Spleen (tissue), 7 donors: ENCODE data around the gene FFAR4.

ENCODE experiments used
- POLR2A ChIP-seq, 3 donors: fragments of 450-650 bp; IDR thresholded peaks; one replicate each; pipeline ENCODE4 v1.5.1; 2017; ENCODE audit warnings: antibody characterized with exemption in 3 of 3, mild to moderate bottlenecking in 1 of 3
- POLR2AphosphoS5 ChIP-seq, 3 donors: sonication (generic); formaldehyde crosslinking; IDR thresholded peaks; one replicate each; pipeline ENCODE4 v1.5.1; 2017; ENCODE audit warnings: antibody characterized with exemption in 3 of 3
- TF ChIP-seq, protein P1 (sequence below), 11 experiments: fragments of 200-600 bp in 7 of 11; fragments of 450-650 bp in 4 of 11; sonication (generic) in 4 of 11; IDR thresholded peaks in 8 of 11; conservative IDR thresholded peaks in 3 of 11; 1 replicate in 7 of 11; 2 replicates in 4 of 11; pipeline versions ENCODE4 v1.4.0 to v1.8.0; 2016 to 2021; ENCODE audit warnings: antibody characterized with exemption in 11 of 11, inconsistent platforms in 4 of 11, mild to moderate bottlenecking in 1 of 11
- donor health status: DM: no; HTN: no; CAD: no; lungs with moderate emphysema.
- donor health status: DM: no; HTN: no; CAD: no.
- donor health status: DM: no; HTN: no; CAD: no.

DNA sequence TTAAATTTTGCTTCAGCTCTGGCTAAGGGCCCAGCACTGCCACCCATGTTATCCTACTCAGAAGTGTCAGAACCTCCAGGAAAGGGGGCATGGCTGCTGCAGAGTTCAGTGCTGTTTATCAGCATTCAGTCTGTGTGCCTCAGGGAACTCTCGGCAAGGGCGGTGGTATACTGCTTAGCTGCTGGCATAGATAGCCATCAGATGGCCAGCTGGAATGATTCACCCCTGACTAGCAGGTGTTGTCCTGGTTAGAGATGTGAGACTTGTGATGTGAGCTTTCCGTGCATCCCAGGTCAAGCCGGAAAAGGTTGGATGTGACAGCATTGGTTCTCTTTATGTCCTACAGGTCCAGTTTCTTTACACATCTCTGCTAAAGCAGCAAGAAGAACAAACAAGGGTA is 47.9 kb upstream of the FFAR4 start:
- TF ChIP-seq, protein P1, sequence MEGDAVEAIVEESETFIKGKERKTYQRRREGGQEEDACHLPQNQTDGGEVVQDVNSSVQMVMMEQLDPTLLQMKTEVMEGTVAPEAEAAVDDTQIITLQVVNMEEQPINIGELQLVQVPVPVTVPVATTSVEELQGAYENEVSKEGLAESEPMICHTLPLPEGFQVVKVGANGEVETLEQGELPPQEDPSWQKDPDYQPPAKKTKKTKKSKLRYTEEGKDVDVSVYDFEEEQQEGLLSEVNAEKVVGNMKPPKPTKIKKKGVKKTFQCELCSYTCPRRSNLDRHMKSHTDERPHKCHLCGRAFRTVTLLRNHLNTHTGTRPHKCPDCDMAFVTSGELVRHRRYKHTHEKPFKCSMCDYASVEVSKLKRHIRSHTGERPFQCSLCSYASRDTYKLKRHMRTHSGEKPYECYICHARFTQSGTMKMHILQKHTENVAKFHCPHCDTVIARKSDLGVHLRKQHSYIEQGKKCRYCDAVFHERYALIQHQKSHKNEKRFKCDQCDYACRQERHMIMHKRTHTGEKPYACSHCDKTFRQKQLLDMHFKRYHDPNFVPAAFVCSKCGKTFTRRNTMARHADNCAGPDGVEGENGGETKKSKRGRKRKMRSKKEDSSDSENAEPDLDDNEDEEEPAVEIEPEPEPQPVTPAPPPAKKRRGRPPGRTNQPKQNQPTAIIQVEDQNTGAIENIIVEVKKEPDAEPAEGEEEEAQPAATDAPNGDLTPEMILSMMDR (IDR thresholded peaks at IDR 0.05 in 8 of 11, conservative IDR thresholded peaks at IDR 0.05 in 3 of 11): no peak
- TF ChIP-seq POLR2A (IDR thresholded peaks at IDR 0.05) (no peak), POLR2AphosphoS5 (IDR thresholded peaks at IDR 0.05) (no peak)
